Kidney glomerular epithelial cell (primary cell): ENCODE results near the gene RAG1.

Experiments used
- DNase-seq: peaks from one replicate; lab custom pipeline; 2025; lab: John Stamatoyannopoulos, UW

RAG1 gene

DNA sequence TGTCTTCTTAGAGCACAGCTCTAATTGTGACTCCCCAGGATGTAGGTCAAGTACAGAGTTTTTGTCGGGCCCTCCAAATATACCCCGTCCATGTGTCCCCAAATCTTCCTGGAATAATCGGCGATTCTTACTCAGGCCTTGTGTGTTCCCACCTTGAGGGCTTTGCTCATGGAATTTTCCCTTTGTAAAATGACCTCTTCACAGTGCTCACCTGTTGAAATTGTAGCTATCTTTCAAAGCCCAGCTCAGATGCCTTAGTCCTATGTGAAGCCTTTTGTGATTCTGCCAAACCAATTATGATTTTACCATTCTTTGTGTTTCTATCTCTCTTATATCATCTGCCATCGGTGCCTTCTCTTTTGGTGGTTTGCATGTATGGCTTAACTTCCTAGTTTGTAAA is 60.3 kb downstream of the RAG1 start:
- no peak for DNase-seq

DNA sequence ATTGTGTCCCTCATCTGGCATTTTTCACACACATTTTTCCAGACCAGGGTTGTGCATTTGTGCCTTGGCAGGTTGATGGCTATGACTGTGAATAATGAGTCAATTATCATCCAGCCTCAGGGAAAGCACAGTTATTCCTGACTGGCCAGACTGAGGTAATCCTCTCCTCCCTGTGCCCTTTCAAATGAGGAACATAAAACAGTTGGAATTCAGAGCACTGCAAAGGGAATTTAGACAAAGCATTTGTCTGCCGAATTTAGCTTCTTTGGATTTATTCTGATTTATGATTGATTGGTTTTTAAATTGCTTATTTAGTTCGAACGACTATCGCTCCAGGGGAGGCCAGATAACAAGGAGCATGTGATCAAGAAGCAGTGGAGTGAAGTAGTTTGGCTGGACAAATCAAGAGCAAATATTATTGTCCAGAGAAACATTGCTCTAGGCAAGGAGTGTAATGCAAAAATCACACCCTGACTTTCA is 61.0 kb downstream of the RAG1 start:
- DNase-seq, result peak; percentile 22
